Measurements from ENCODE around the gene UQCC5. TPM values are rescaled to one million over a fixed set of nuclear protein-coding genes. Genes with fewer than 3 reads are reported as not detected.

UQCC5 gene
- polyA plus RNA-seq, 1 experiment = 9.5 TPM

- CTCF ChIA-PET = interaction anchor here (1.0 to 2.0 kb wide), 2 partner anchors 18 to 77 kb away, joined by 6 to 9 read pairs; no protein-coding TSS in a partner anchor
- no peak for DNase-seq (ENCODE audit: low read depth, low spot score)
These were observed 47.0 kb upstream of the UQCC5 start for GRCh38 chr3:52489453-52489852.

GRCh38 chr3:52490035-52490938, 46.1 kb upstream of the UQCC5 start:
- H3K27ac ChIP-seq (ENCODE audit: low read depth, low read length) = no peak overlapping the region
- POLR2A ChIA-PET = interaction anchor here (1.5 kb wide), 1 partner anchor 46 kb away, joined by 6 read pairs; the partner anchor contains the start of gene UQCC5
- CTCF ChIA-PET = interaction anchor here (2.0 kb wide), 1 partner anchor 19 kb away, joined by 9 read pairs; no protein-coding TSS in a partner anchor
- H3K27me3 ChIP-seq (ENCODE audit: control insufficient read depth, insufficient read depth, low read length) = no peaks in the 10 kb centered on the region
- H3K4me3 ChIP-seq (ENCODE audit: low read depth, low read length) = no peak overlapping the region
- no peak for DNase-seq (ENCODE audit: low read depth, low spot score)
- H3K9me3 ChIP-seq (ENCODE audit: control insufficient read depth, insufficient read depth, low read length) = no peaks in the 10 kb centered on the region
- TF ChIP-seq CTCF (IDR thresholded peaks at IDR 0.05; ENCODE audit: low read depth, low read length) = no peak

More at GRCh38 chr3:52489453-52489852, 47.0 kb upstream of the UQCC5 start:
- Histone ChIP-seq H3K27me3 (ENCODE audit: control insufficient read depth, insufficient read depth, low read length) (no peaks in the 10 kb centered on the region), H3K27ac (ENCODE audit: low read depth, low read length) (no peak overlapping the region), H3K4me3 (ENCODE audit: low read depth, low read length) (no peak overlapping the region), H3K9me3 (ENCODE audit: control insufficient read depth, insufficient read depth, low read length) (no peaks in the 10 kb centered on the region)
- POLR2A ChIA-PET = interaction anchor here (1.5 kb wide), 1 partner anchor 47 kb away, joined by 6 read pairs; the partner anchor contains the start of gene UQCC5
- TF ChIP-seq CTCF (IDR thresholded peaks at IDR 0.05; ENCODE audit: low read depth, low read length) = no peak

GRCh38 chr3:52490939-52491526, 45.4 kb upstream of the UQCC5 start:
- ChIA-PET CTCF (no interaction called here), POLR2A (no interaction called here)
- Histone ChIP-seq H3K27me3 (ENCODE audit: control insufficient read depth, insufficient read depth, low read length) (no peaks in the 10 kb centered on the region), H3K4me3 (ENCODE audit: low read depth, low read length) (no peak overlapping the region), H3K27ac (ENCODE audit: low read depth, low read length) (no peak overlapping the region), H3K9me3 (ENCODE audit: control insufficient read depth, insufficient read depth, low read length) (no peaks in the 10 kb centered on the region)
- no peak for TF ChIP-seq CTCF (IDR thresholded peaks at IDR 0.05; ENCODE audit: low read depth, low read length)
- DNase-seq (ENCODE audit: low read depth, low spot score) = no peak

- no peak overlapping the region for H3K4me3 ChIP-seq (ENCODE audit: low read depth, low read length)
- no peak for DNase-seq (ENCODE audit: low read depth, low spot score)
- H3K27me3 ChIP-seq (ENCODE audit: control insufficient read depth, insufficient read depth, low read length) = no peaks in the 10 kb centered on the region
- no peak overlapping the region for H3K27ac ChIP-seq (ENCODE audit: low read depth, low read length)
- H3K9me3 ChIP-seq (ENCODE audit: control insufficient read depth, insufficient read depth, low read length) = no peaks in the 10 kb centered on the region
- TF ChIP-seq CTCF (IDR thresholded peaks at IDR 0.05; ENCODE audit: low read depth, low read length) = no peak
- ChIA-PET CTCF (no interaction called here), POLR2A (no interaction called here)
These were observed 44.3 kb upstream of the UQCC5 start for GRCh38 chr3:52492059-52492458.

All from AG04450 (cell line).